Neural cell (in vitro differentiated cells): ENCODE measurements around the gene AKAP3.

Experiments used
- CTCF ChIP-seq: fragments of 450-650 bp; IDR thresholded peaks from 2 replicates; pipeline ENCODE4 v1.5.1; 2014; ENCODE audit warnings: antibody characterized with exemption, mild to moderate bottlenecking, moderate library complexity; ENCODE audit not compliant: poor library complexity, severe bottlenecking
- POLR2AphosphoS5 ChIP-seq: IDR thresholded peaks from 2 replicates; pipeline ENCODE4 v1.6.1; 2012
- RAD21 ChIP-seq: fragments of 450-650 bp; conservative IDR thresholded peaks from 2 replicates; pipeline ENCODE4 v1.6.1; 2014; ENCODE audit warnings: antibody characterized with exemption, mild to moderate bottlenecking, moderate library complexity
- TAF1 ChIP-seq: IDR thresholded peaks from 2 replicates; pipeline ENCODE4 v1.6.1; 2012; ENCODE audit warnings: low read depth

DNA sequence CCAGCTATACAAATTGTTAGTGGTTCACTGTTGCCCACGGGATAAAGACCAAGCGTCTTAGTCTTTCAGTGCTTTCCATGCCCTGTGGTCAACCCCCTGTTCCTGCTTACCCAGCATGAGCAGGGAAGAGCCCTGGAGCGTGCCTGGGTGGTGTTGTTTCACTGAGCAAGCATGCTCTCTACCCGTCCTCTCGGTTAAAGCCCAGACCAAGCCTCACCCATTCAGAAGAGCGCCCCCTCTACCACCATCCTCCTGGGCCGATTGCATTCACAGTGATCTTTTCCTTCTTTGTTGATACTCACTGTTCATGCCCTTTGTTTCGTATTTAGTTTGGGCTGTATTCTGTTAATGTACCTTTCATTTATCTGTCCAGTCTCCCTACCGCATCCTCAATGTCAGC is 61.7 kb downstream of the AKAP3 start:
- TF ChIP-seq TAF1 (no peak), RAD21 (no peak), CTCF (no peak), POLR2AphosphoS5 (no peak)
